Uterus (tissue), 4 donors: ENCODE results near the gene OPRL1. TPM values are rescaled to one million over a fixed set of nuclear protein-coding genes. Genes with fewer than 3 reads are reported as not detected.

ENCODE experiments used
- DNase-seq, 2 donors: peaks; one replicate each; pipeline ENCODE4 v3.0.0-alpha.2; 2019 to 2020
- H3K27ac ChIP-seq, 2 donors: fragments of 200-600 bp; sonication (generic); 1 replicate in 1 of 2; 2 replicates in 1 of 2; pipeline ENCODE4 v1.5.1; 2016 to 2018
- H3K27me3 ChIP-seq, 2 donors: fragments of 200-600 bp; sonication (generic); one replicate each; pipeline ENCODE4 v1.5.1; 2018 to 2019; ENCODE audit warnings: control low read depth in 1 of 2
- H3K36me3 ChIP-seq, 2 donors: fragments of 200-600 bp; sonication (generic); one replicate each; pipeline ENCODE4 v1.5.1; 2019; ENCODE audit warnings: control low read depth in 1 of 2
- H3K4me1 ChIP-seq, 2 donors: fragments of 200-600 bp; sonication (generic); one replicate each; pipeline ENCODE4 v1.5.1; 2018 to 2019; ENCODE audit warnings: control low read depth in 1 of 2
- H3K4me3 ChIP-seq, 2 donors: fragments of 200-600 bp; sonication (generic); 1 replicate in 1 of 2; 2 replicates in 1 of 2; pipeline ENCODE4 v1.5.1; 2018 to 2019; ENCODE audit warnings: mild to moderate bottlenecking in 1 of 2
- H3K9me3 ChIP-seq, 2 donors: fragments of 200-600 bp; sonication (generic); one replicate each; pipeline ENCODE4 v1.5.1; 2019; ENCODE audit warnings: control low read depth in 1 of 2
- CTCF ChIP-seq, 4 experiments: fragments of 200-600 bp in 2 of 4; fragments of 450-650 bp in 2 of 4; sonication (generic) in 2 of 4; IDR thresholded peaks; one replicate each; pipeline ENCODE4 v1.5.1; 2016 to 2019; ENCODE audit warnings: antibody characterized with exemption in 4 of 4, mild to moderate bottlenecking in 2 of 4, moderate library complexity in 1 of 4
- POLR2A ChIP-seq, 2 donors: fragments of 450-650 bp; IDR thresholded peaks; one replicate each; pipeline ENCODE4 v1.6.1; 2016; ENCODE audit warnings: antibody characterized with exemption in 2 of 2, mild to moderate bottlenecking in 1 of 2, moderate library complexity in 1 of 2
- intact Hi-C: fragments of 100-400 bp; cut with DNase I; formaldehyde crosslinking; loops from one replicate; pipeline ENCODE4 v1.15.1; 2023; ENCODE audit warnings: low total_unique reads
- total RNA-seq, 4 donors: library from RNA; depleted of rRNA in 3 of 4; stranded (reverse); fragments of >200 nt in 3 of 4; gene quantifications; one replicate each; pipeline versions ENCODE4 v1.1.0 to v1.2.4, GENCODE V29; 2014 to 2023
- donor health status: DM: yes; HTN: yes; CAD: no.

OPRL1 gene
- total RNA-seq, 4 donors from 2014 or later, result 0.51 to 1.9 (median 0.64) TPM; not detected in 1

DNA sequence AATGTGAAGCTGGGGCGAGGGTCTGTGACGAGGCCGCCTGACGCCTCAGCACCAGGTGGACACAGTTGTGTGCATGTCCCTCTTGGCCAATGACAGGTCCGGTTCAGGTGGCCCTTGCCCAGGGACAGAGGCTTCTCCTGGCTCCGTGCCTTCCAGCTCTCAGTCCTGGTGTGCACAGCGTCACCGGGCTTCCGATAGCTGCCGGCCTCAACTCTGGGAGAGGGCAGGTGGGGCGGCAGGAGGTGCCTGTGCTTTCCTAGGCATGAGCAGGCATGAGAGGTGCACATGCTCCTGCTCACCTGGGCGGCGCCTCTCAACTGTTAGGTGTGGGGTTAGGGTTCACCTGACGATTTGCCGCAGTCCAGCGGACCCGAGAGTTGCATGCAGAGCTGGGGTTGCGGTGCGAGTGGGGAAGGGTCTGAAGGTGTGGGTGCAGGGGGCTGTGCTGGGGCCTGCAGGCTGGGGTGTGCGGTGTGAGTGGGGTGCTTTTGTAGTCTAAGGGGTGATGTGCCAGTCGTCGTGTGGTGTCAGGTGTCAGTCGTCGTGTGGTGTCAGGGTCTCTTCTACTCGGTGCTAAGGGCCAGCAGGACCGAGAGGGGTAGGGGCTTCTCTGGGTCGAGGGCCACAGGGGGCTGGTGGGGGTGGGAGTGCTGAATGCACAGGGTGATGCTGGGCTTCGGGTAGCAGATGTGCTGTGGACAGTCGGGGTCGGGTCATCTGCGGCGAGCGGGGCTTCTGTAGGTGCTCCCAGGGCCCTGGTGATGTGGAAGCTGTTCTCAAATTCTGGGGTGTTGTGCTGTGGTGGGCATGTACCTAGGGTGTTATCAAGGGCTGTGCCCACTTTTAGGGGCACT lies 26.7 kb upstream of the OPRL1 start:
- no peaks in the 10 kb centered on the region for H3K36me3 ChIP-seq
- DNase-seq, result no peak
- intact Hi-C loops, result no loop called here
- TF ChIP-seq CTCF (IDR thresholded peaks at IDR 0.05) (no peak), POLR2A (IDR thresholded peaks at IDR 0.05) (no peak)
- H3K9me3 ChIP-seq, result no peaks in the 10 kb centered on the region
- H3K27me3 ChIP-seq, result no peaks in the 10 kb centered on the region
- peak overlapping the region; percentile 62 to 71 for H3K27ac ChIP-seq
- peaks cover 0 to 19% of the 10 kb centered on the region in 2 donors for H3K4me1 ChIP-seq
- H3K4me3 ChIP-seq, result no peak overlapping the region

DNA sequence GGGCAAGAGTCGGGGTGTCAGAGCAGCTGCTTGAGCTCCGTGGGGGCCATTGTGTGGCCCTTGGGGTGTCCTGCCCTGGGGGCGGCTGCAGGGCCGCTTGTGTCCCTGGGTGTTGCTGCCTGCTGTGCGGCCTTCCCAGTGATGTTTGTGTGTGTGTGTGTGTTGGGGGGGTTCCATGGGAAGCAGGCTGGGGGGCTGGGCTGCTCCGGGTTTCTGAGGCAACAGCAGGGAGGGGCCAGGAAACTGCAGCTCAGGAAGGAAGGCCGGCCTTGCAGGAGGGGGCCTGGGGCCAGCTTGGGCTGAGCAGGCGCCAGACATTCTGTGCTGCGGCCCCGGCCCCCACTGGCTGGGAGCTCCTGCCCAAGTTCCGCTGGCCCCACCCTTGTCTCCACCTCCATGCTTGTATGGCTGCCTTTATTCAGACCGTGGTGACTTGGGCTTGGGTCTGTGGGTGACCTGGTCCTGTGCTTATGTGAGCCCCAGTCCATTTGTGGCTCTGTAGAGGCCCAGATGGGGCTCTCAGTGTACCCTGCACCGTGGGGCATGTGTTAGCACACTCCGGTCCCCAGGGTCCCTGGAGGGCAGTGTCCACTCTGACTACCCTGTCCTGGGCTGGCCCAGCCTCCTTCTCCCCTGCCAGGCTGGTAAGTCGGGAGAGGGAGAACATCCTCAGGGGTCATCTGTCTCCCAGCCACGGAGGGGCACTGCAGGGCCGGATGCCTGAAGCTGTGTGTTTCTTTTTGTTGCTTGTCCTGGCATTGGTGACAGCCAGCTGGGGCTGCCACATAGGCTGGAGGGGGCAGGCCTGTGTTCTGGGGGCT lies 25.8 kb upstream of the OPRL1 start:
- Histone ChIP-seq H3K4me1 (peaks cover 0 to 13% of the 10 kb centered on the region in 2 donors), H3K36me3 (no peaks in the 10 kb centered on the region), H3K27me3 (no peaks in the 10 kb centered on the region), H3K4me3 (no peak overlapping the region), H3K9me3 (no peaks in the 10 kb centered on the region), H3K27ac (peak overlapping the region; percentile 62 to 71)
- TF ChIP-seq CTCF (IDR thresholded peaks at IDR 0.05), result no peak
- intact Hi-C loops, result no loop called here
- DNase-seq, result peak in 1 of 2 donors; percentile 74

- Histone ChIP-seq H3K27ac (peak overlapping the region; percentile 55), H3K4me3 (no peak overlapping the region), H3K4me1 (peaks cover 0 to 9% of the 10 kb centered on the region in 2 donors), H3K36me3 (no peaks in the 10 kb centered on the region), H3K9me3 (no peaks in the 10 kb centered on the region), H3K27me3 (no peaks in the 10 kb centered on the region)
- intact Hi-C loops, result no loop called here
- no peak for DNase-seq
- no peak for TF ChIP-seq POLR2A (IDR thresholded peaks at IDR 0.05)
These were observed 24.4 kb upstream of the OPRL1 start for GRCh38 chr20:64055396-64055892.

DNA sequence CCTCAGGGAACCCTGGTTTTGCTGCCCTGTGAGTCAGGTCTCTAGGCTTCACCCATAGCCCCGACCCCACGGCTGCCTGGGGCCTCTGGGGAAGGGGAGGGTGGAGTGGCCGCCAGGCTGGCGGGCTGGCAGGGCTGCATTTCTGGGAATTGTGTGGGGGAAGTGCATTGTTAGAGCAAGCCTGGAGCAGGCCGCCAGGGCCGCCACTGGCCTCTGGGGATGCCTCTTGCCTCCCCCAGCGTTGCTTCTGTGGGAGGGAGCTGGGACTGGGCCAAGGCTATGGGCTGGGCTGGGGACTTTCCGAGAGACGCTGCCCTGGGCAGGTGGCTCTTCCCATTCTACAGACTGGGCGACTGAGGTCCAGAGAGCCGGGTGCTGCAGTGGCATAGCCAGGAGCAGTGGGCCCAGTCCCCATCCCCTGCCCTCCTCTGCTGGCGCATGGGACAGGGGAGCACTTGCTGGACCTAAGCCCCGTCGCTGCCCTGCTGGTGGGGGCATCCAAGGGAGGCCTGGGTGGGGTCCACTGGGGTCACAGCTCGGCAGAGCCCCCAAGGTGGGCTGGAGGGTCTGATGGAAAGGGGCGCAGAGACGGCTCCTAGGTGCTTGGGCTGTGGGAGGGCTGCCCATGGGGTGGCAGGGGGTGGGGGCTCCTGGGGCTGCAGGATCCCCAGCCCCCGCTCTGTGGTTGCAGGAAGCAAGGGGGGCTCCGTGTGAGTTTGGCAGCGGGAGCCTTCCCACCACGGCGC lies 23.8 kb upstream of the OPRL1 start:
- DNase-seq, result peak in 1 of 2 donors; percentile 66
- intact Hi-C loops, result no loop called here
- H3K9me3 ChIP-seq, result no peaks in the 10 kb centered on the region
- H3K4me3 ChIP-seq, result no peak overlapping the region
- H3K27me3 ChIP-seq, result no peaks in the 10 kb centered on the region
- no peaks in the 10 kb centered on the region for H3K36me3 ChIP-seq
- peaks cover 0 to 9% of the 10 kb centered on the region in 2 donors for H3K4me1 ChIP-seq
- peak overlapping the region; percentile 55 for H3K27ac ChIP-seq
- TF ChIP-seq POLR2A (IDR thresholded peaks at IDR 0.05), result no peak
- TF ChIP-seq CTCF (IDR thresholded peaks at IDR 0.05), result no peak

DNA sequence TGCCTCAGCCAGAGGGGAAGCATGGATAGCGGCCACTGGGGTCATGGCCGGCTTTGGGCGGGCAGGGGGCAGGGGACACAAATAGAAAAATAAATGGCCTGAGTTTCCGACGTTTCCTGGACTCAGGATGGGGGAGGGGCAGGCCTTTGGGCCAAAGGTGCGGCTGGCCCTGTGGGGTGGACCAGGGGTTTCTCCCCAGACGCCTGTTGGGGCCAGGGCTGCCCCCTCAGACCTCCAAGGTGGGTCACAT lies 23.3 kb upstream of the OPRL1 start:
- Histone ChIP-seq H3K4me1 (peaks cover 0 to 9% of the 10 kb centered on the region in 2 donors), H3K27ac (peak overlapping the region; percentile 55), H3K9me3 (no peaks in the 10 kb centered on the region), H3K36me3 (no peaks in the 10 kb centered on the region), H3K27me3 (no peaks in the 10 kb centered on the region), H3K4me3 (no peak overlapping the region)
- no peak for TF ChIP-seq CTCF (IDR thresholded peaks at IDR 0.05)
- no peak for TF ChIP-seq POLR2A (IDR thresholded peaks at IDR 0.05)
- DNase-seq, result no peak
- intact Hi-C loops, result no loop called here
